Subcutaneous adipose tissue (tissue), 4 donors: Measurements from ENCODE around the gene ZNF530. TPM values are rescaled to one million over a fixed set of nuclear protein-coding genes. Genes with fewer than 3 reads are reported as not detected.

Source experiments
- total RNA-seq, 4 donors: library from RNA; depleted of rRNA; stranded (reverse); fragments of >200 nt; gene quantifications; one replicate each; pipeline ENCODE4 v1.1.0, GENCODE V29; 2016
- TF ChIP-seq, protein P1 (sequence below): fragments of 450-650 bp; IDR thresholded peaks from one replicate; pipeline ENCODE4 v1.5.1; 2016; ENCODE audit warnings: low read depth, mild to moderate bottlenecking, control low read depth, antibody characterized with exemption, moderate library complexity

ZNF530 gene
- total RNA-seq, 4 donors from 2014 or later = 1.1 to 3.8 (median 2.6) TPM

DNA sequence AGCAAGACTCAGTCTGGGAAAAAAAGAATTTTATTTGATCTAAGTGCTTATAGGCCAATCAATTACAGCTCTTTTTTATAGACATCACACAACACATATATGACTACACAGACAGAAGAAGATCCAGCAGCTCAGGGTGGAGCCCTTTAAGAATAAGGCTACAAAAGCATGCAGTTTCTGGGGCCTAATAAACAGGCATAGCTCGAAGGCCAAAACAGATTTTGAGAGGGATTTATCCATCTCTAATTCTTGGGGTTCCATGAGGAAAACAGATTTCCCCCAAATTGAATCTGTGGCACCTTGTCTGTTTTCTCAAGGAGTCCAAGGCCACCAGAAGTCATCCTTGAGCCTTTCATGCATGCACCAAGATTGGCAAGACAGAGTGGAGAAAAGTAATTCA lies 36.1 kb upstream of the ZNF530 start:
- TF ChIP-seq, protein P1, sequence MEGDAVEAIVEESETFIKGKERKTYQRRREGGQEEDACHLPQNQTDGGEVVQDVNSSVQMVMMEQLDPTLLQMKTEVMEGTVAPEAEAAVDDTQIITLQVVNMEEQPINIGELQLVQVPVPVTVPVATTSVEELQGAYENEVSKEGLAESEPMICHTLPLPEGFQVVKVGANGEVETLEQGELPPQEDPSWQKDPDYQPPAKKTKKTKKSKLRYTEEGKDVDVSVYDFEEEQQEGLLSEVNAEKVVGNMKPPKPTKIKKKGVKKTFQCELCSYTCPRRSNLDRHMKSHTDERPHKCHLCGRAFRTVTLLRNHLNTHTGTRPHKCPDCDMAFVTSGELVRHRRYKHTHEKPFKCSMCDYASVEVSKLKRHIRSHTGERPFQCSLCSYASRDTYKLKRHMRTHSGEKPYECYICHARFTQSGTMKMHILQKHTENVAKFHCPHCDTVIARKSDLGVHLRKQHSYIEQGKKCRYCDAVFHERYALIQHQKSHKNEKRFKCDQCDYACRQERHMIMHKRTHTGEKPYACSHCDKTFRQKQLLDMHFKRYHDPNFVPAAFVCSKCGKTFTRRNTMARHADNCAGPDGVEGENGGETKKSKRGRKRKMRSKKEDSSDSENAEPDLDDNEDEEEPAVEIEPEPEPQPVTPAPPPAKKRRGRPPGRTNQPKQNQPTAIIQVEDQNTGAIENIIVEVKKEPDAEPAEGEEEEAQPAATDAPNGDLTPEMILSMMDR = no peak

DNA sequence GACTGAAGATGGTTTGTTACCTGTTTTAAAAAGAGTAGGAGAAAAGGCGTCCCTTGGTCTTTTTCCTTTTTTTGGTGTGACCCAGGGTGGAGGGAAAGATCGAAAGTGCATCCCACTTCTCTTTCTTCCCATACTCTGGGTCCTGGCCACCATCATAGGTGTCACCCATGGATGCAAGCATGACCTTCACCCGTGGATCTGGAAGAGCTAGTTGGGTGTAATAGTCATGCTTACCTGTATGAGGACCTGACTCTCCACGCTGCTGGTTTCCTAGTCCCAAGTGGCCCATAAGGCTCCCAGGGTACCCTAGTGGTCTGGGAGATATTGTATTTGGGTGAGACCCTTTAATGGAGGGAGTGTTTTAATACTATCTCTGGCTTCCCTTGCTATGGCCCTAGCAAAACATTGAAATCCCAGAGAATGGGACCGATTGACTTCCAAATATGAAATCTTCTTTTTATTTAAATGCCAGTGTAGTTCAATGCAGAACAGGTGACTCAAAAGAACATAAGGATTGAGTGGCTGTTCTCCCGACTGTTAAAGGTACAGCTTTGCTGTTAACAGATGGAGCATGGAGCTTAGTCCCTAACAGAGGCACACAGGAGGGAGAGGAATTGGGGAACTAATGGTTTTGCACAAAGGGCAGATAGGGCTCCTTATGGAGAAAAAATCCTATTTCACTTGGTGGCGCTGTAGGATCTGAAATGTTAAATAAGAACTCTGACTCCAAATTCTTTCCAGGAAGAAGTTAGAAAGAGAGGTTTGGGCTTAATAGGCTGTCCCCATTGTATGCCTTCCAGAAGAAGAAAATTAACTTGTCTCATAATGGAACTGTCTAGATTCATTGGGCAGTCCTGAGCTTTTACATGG lies 33.1 kb upstream of the ZNF530 start:
- TF ChIP-seq, protein P1 = no peak

DNA sequence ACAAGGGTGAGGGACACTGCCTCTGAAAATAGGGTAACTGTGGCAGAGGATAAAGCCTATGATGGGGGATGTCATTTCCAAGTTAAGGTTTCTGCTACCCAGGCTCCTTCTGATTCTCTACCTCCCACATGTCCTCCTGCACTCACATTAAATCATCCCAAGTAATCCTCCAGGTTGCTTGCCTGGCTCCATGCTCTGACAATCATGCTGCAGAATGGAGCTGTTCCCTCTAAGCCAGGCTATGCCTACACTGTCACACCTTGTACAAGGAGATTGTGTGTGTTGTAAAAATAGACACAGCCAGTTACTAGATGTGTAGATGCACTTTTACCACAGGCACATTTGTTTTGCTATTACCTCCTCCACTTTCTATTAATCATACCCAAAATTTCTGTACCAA lies 29.0 kb upstream of the ZNF530 start:
- TF ChIP-seq, protein P1 = no peak

DNA sequence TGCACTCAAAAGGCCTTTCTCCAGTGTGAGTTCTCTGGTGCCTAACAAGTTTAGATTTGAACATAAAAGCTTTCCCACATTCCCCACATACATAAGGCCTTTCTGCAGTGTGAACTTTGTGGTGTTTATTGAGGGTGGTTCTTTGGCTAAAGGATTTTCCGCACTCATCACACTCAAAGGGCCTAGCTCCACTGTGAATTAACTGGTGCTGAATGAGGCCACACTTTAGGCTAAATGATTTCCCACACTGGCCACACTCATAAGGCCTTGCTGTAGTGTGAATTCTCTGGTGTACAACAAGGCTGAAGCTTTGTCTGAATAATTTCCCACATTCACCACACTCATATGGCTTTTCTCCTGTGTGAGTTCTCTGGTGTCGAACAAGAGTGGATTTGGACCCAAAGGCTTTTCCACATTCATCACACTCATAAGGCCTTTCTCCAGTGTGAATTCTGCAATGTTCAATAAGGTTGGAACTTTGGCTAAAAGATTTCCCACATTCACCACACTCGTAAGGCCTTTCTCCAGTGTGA lies 27.2 kb upstream of the ZNF530 start:
- TF ChIP-seq, protein P1 = no peak

DNA sequence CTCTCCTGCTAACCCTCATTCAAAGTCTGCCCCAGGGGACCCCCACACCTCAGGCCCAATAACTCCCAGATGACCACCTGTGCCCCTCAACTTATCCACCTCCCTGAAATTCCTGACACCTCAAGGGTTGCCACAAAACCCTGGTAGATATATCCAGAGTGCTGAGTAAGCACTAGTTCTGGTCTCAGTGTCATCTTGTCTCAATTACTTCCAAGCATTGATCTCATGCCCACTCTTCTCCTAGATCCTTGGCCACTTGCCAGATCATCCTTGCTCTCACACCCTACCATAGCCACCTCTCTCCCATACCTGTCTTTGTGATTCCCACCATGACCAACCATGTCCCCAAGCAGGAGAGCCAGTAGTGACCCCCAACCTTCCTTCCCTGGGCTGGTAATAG lies 23.0 kb upstream of the ZNF530 start:
- TF ChIP-seq, protein P1 = no peak

DNA sequence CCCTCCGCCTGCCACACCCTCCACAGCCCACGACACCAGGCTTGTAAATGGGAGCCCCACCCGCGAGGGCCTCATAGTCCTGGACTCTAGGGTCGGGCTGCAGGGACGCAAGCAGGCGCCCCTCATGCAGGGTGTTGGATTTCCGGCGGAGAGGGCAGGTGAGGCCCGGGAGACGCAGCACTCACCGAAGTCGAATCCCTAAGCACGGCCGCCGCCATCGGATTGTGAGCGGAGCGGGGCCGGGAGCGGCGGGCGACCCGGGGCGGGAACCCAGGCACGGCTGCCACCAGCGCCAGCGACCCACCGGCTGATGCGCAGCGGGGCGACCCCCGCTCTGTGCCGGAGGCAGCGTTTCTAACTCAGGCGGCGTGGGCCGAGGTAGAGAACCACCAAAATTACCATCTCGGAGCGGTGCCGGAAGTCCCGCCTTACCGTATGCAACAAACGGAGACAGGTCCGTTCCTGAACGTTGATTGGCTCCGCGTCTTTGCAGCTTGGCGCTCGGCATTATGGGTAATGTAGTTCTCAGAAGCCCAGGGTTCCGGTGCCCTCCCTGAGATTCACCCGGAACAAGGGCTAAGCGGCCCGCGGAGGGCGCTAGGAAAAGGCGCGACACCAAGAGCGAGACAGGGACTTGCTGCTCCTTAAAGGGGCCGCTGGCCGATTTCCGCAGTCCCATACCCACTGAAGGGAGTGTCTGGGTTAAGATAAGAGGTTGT lies 21.0 kb upstream of the ZNF530 start, which contains the start of gene ZNF416:
Gene ZNF416, minus strand, starts transcription at position 425 of the 719 bp plus-strand sequence. Its CDS starts 207 bp downstream, at position 218.
- TF ChIP-seq, protein P1 = no peak

DNA sequence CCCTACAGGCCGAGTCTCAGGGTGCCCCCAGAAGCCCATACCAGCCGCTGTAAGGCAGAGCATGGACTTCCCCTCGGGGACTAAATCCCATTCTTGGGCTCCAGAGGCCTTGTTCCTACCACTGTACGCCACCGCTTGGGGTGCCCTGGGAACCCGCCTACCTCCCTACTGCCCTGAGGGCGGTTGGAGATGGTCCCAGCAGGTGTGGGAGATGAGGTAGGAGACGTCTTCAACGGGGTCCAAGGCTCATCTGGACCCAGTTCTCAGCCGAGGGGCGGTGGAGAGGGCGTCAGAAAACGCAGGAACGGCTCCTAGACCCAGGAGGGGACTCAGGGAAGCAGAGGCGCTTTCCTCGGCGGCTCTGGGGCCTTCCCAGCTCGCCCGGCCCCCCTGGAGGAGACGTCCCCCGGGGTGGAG lies 16.6 kb upstream of the ZNF530 start:
- TF ChIP-seq, protein P1 = no peak
